ENCODE data around the gene CHMP5.
A peak's percentile ranks its signal among the peaks of the same experiment; 100 is the strongest.

The CHMP5 gene

DNA sequence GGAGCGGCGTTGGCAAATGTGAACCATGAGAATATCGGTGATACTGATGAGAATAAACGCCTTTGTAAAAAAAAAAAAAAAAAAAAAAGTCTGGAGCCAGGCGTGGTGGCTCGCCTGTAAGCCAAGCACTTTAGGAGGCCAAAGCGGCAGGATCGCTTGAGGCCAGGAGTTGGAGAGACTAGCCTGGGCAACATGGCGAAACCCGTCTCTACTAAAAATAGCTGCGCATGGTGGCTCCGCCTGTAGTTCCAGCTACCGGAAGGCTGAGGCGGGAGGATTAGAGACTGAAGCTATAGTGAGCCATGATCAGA is 25.0 kb downstream of the CHMP5 start:
- Histone ChIP-seq H3K36me3 (peaks cover 23% of the 10 kb centered on the region), H3K9me3 (no peaks in the 10 kb centered on the region), H3K4me2 (peak overlapping the region; percentile 95), H3K4me1 (peaks cover 86% of the 10 kb centered on the region), H3K27ac (peak overlapping the region; percentile 99), H3K9ac (peak overlapping the region; percentile 98), H4K20me1 (no peaks in the 10 kb centered on the region), H3K4me3 (peak overlapping the region; percentile 81), H3K27me3 (no peaks in the 10 kb centered on the region)
- TF ChIP-seq Cebpa-rat (IDR thresholded peaks at IDR 0.05) = no peak

DNA sequence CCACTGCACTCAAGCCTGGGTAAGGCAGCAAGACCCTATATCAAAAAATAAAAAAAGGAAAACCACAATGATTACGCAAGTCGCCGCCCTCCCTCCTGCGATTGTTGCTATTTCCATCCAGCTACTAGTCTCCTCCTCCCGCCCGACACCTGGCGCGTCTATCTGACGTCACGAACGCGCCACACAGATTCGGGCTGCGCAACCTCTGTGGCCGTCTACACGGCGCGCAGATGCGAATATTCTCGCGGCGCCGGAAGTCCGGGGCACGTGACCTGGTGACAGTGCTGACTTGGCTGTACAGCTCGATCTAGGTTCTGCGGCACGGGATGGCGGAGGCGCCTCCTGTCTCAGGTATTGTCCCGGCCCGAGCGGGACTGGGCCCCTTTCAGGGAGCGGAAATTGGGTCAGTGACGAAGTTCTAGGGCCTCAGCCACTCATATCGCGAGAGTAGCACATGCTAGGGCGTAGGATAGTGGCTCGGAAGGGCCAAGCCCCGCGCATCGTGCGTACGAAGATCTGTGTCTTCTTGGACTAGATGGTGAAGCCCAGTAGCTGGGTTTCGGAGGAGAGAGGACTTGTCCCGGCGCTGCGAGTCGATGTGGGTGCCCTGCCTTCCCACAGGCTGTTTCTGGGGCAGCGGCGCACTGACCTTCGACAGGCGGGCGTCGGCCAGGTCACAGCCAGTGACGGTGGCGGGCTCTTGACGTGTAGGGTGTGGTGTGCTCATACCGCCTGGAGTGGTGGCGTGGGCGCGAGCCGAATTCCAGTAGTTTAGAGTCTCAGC is 25.6 kb downstream of the CHMP5 start, which contains the start of gene NFX1:
Gene NFX1 (plus strand): TSS at position 270 of the 784 bp plus-strand sequence. CDS start 57 bp downstream, at position 327.
- H3K9me3 ChIP-seq = no peaks in the 10 kb centered on the region
- H3K4me3 ChIP-seq = peak within 1 kb of the TSS; percentile 81
- H3K27me3 ChIP-seq = no peaks in the 10 kb centered on the region
- no peaks in the 10 kb centered on the region for H4K20me1 ChIP-seq
- TF ChIP-seq Cebpa-rat (IDR thresholded peaks at IDR 0.05) = peak; percentile 100
- H3K27ac ChIP-seq = peak within 1 kb of the TSS; percentile 99
- peaks cover 28% of the 10 kb centered on the region for H3K36me3 ChIP-seq
- H3K9ac ChIP-seq = peak within 1 kb of the TSS; percentile 98
- peak within 1 kb of the TSS; percentile 95 for H3K4me2 ChIP-seq
- peaks cover 88% of the 10 kb centered on the region for H3K4me1 ChIP-seq

DNA sequence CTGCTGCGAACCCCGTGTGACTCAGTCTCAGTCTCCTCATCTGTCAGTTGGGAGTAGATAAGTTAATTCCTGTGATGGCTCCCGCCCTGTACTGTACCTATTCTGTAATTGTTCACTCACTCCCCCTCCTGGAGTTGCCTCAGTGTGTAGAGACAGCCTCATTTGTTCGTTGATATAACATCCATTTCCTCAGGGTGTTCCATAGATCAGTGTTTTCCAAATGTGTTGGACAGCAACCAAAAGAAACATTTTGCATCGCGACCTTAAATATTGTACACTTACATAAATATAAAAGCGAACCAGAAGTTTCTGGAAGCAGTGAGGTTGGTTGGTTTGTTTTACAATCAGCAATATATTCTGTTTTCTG is 26.2 kb downstream of the CHMP5 start:
- peaks cover 88% of the 10 kb centered on the region for H3K4me1 ChIP-seq
- no peaks in the 10 kb centered on the region for H3K27me3 ChIP-seq
- peak overlapping the region; percentile 95 for H3K4me2 ChIP-seq
- H3K27ac ChIP-seq = peak overlapping the region; percentile 99
- H3K9me3 ChIP-seq = no peaks in the 10 kb centered on the region
- peak overlapping the region; percentile 81 for H3K4me3 ChIP-seq
- no peak for TF ChIP-seq Cebpa-rat (IDR thresholded peaks at IDR 0.05)
- H3K36me3 ChIP-seq = peaks cover 34% of the 10 kb centered on the region
- peak overlapping the region; percentile 98 for H3K9ac ChIP-seq
- no peaks in the 10 kb centered on the region for H4K20me1 ChIP-seq

DNA sequence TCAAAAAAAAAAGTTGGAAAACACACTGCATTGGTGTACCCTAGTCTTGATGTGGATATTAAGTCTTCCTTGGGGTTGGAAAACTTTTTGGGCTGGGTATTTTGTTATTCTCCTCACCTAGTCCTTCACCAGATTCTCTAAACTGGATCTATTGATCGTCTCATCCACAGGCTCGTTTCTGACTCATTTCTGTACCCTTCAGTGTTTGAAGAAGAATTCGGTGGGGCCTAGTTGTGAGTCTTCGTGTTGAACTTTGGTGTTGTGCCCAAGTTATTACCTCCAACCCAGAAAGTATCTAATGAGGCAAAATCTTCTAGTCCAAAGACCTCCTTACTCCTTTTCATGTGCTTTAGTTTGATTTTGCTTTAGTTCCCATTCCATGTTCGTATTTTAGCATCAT is 27.1 kb downstream of the CHMP5 start:
- Histone ChIP-seq H3K9ac (peak overlapping the region; percentile 13; the same call in 1 of the 2 replicates), H3K4me3 (0 out of 2 replicates have a peak overlapping the region, but pooled peaks have one; percentile 81), H3K27ac (peak overlapping the region; percentile 58), H3K4me2 (peak overlapping the region; percentile 95), H3K9me3 (no peaks in the 10 kb centered on the region), H3K36me3 (peaks cover 41% of the 10 kb centered on the region), H4K20me1 (no peaks in the 10 kb centered on the region), H3K27me3 (no peaks in the 10 kb centered on the region), H3K4me1 (peaks cover 88% of the 10 kb centered on the region)
- no peak for TF ChIP-seq Cebpa-rat (IDR thresholded peaks at IDR 0.05)

DNA sequence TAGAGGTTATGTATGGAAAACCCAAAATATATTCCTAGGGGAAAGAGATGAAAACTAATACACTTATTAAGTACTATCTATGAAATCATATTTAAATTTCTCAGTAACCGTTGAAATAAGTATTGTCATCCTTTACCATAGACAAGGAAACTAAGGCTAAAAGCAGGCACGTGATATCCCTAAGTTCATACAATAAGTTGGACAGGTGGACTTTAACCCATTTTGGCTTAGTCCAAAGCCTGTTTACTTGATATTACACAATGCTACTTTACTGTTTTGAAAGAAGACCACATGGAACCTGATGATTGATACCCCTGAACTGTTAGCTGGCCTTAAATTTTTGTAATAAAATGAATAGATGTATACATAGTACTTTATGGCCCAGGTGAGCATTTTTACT is 28.9 kb downstream of the CHMP5 start:
- Histone ChIP-seq H3K4me2 (peak overlapping the region; percentile 95), H3K4me1 (peaks cover 88% of the 10 kb centered on the region), H3K9me3 (no peaks in the 10 kb centered on the region), H3K27ac (peak overlapping the region; percentile 84), H3K36me3 (peaks cover 52% of the 10 kb centered on the region), H3K4me3 (0 out of 2 replicates have a peak overlapping the region, but pooled peaks have one; percentile 64), H4K20me1 (peaks cover 13% of the 10 kb centered on the region), H3K9ac (no peak overlapping the region), H3K27me3 (no peaks in the 10 kb centered on the region)
- no peak for TF ChIP-seq Cebpa-rat (IDR thresholded peaks at IDR 0.05)

DNA sequence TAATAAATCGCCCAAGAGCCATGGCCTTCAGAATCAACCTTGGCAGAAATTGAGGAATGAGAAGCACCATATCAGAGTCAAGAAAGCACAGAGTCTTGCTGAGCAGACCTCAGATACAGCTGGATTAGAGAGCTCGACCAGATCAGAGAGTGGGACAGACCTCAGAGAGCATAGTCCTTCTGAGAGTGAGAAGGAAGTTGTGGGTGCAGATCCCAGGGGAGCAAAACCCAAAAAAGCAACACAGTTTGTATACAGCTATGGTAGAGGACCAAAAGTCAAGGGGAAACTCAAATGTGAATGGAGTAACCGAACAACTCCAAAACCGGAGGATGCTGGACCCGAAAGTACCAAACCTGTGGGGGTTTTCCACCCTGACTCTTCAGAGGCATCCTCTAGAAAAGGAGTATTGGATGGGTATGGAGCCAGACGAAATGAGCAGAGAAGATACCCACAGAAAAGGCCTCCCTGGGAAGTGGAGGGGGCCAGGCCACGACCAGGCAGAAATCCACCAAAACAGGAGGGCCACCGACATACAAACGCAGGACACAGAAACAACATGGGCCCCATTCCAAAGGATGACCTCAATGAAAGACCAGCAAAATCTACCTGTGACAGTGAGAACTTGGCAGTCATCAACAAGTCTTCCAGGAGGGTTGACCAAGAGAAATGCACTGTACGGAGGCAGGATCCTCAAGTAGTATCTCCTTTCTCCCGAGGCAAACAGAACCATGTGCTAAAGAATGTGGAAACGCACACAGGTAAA is 30.0 kb downstream of the CHMP5 start:
- peak overlapping the region; percentile 95 for H3K4me2 ChIP-seq
- H3K27ac ChIP-seq = peak overlapping the region; percentile 84
- no peaks in the 10 kb centered on the region for H3K9me3 ChIP-seq
- peak overlapping the region; percentile 75 for H3K9ac ChIP-seq
- H3K4me1 ChIP-seq = peaks cover 88% of the 10 kb centered on the region
- no peak for TF ChIP-seq Cebpa-rat (IDR thresholded peaks at IDR 0.05)
- peak overlapping the region; percentile 64 for H3K4me3 ChIP-seq
- peaks cover 21% of the 10 kb centered on the region for H4K20me1 ChIP-seq
- H3K27me3 ChIP-seq = no peaks in the 10 kb centered on the region
- H3K36me3 ChIP-seq = peaks cover 63% of the 10 kb centered on the region

DNA sequence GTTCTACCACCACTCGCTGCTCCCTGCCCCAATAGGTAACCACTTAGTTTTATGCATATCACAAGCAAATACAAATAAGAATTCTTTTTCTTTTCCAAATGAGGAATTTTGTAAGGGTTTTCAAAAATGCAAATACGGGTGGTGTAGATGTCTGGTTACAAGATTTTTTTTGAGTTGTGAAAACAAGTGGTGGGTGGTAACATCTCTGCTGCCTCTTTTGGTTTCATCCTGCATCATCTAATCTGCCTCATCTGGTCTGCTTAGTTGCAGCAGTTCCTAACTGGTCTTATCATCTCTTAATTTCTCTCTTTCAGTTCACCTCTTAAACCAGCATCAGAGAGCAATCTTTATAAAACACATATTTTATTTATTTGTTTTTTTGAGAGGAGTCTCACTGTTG is 30.7 kb downstream of the CHMP5 start:
- Histone ChIP-seq H3K27ac (peak overlapping the region; percentile 84), H3K4me2 (peak overlapping the region; percentile 95), H3K9ac (peak overlapping the region; percentile 75; the same call in 1 of the 2 replicates), H3K36me3 (peaks cover 70% of the 10 kb centered on the region), H3K27me3 (no peaks in the 10 kb centered on the region), H3K4me3 (peak overlapping the region; percentile 64), H3K9me3 (no peaks in the 10 kb centered on the region), H3K4me1 (peaks cover 94% of the 10 kb centered on the region), H4K20me1 (peaks cover 27% of the 10 kb centered on the region)
- TF ChIP-seq Cebpa-rat (IDR thresholded peaks at IDR 0.05) = no peak

DNA sequence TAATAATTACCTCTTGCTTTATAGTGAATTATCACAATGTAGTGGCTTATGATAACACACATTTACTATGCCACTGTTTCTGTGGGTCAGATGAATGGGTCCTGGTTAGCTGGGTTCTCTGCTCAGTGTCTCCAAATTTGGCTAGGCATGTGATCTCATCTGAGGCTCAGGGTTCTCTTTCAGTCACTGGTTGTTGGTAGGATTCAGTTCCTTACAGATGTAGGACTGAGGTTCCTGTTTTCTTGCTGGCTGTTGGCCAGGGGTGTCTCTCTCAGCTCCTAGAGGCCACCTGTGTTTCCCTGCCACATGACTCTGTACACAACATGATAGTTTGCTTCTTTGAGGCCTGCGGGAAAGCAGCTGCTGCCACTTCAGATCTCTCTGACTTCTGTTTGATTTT is 32.6 kb downstream of the CHMP5 start:
- TF ChIP-seq Cebpa-rat (IDR thresholded peaks at IDR 0.05) = no peak
- H3K36me3 ChIP-seq = peaks cover 78% of the 10 kb centered on the region
- peak overlapping the region; percentile 64 for H3K4me3 ChIP-seq
- no peaks in the 10 kb centered on the region for H3K9me3 ChIP-seq
- H3K27me3 ChIP-seq = no peaks in the 10 kb centered on the region
- H4K20me1 ChIP-seq = peaks cover 35% of the 10 kb centered on the region
- H3K4me1 ChIP-seq = peaks cover 79% of the 10 kb centered on the region
- peak overlapping the region; percentile 95 for H3K4me2 ChIP-seq
- peak overlapping the region; percentile 84 for H3K27ac ChIP-seq
- peak overlapping the region; percentile 75 for H3K9ac ChIP-seq

DNA sequence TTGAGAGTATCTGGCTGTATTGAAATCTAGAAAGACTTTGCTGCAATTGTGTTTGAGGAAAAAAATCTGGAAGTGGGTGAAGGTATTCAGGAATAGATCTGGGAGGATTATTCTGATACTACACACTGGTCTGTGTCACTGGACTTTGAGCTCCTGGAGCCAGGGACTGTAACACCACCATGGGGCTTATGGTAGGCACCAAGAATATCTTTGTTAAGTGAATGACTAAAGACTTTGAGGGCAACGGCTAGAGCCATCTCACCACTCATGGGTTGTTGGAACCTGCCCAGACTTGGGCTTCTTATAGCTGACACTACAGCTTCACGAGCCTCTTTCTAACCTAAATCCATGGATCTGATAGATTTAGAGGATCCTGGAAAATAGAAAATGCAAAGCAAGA is 35.7 kb downstream of the CHMP5 start:
- no peak overlapping the region for H3K4me3 ChIP-seq
- H3K4me1 ChIP-seq = peaks cover 49% of the 10 kb centered on the region
- no peak for TF ChIP-seq Cebpa-rat (IDR thresholded peaks at IDR 0.05)
- no peaks in the 10 kb centered on the region for H3K27me3 ChIP-seq
- H3K4me2 ChIP-seq = no peak overlapping the region
- H3K9me3 ChIP-seq = no peaks in the 10 kb centered on the region
- no peak overlapping the region for H3K27ac ChIP-seq
- no peak overlapping the region for H3K9ac ChIP-seq
- H4K20me1 ChIP-seq = peaks cover 52% of the 10 kb centered on the region
- peaks cover 91% of the 10 kb centered on the region for H3K36me3 ChIP-seq

DNA sequence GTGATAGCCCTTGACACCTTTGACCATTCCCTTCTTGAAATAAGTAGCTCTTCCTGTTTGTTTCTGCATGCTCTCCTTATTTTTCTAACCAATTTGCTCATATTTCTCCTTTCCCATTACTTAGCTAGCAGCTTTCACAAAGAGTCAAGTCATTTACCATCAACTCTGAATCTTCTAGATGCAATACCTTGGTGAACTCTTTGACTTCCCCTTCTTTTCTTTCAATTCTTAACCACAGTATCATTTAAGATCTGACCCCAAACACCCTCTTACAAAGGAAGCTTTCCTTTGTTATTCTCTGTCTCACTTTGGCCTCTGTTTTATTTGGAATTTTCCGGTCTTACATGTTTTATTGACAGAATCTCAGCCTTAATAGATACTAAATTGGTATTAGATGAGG is 39.5 kb downstream of the CHMP5 start:
- H3K27ac ChIP-seq = no peak overlapping the region
- peaks cover 100% of the 10 kb centered on the region for H3K36me3 ChIP-seq
- peaks cover 47% of the 10 kb centered on the region for H4K20me1 ChIP-seq
- no peaks in the 10 kb centered on the region for H3K27me3 ChIP-seq
- H3K9ac ChIP-seq = no peak overlapping the region
- peaks cover 11% of the 10 kb centered on the region for H3K4me1 ChIP-seq
- H3K4me2 ChIP-seq = no peak overlapping the region
- no peak for TF ChIP-seq Cebpa-rat (IDR thresholded peaks at IDR 0.05)
- H3K4me3 ChIP-seq = no peak overlapping the region
- H3K9me3 ChIP-seq = no peaks in the 10 kb centered on the region
